Measurements from ENCODE around the gene SYNCRIP.

DNA sequence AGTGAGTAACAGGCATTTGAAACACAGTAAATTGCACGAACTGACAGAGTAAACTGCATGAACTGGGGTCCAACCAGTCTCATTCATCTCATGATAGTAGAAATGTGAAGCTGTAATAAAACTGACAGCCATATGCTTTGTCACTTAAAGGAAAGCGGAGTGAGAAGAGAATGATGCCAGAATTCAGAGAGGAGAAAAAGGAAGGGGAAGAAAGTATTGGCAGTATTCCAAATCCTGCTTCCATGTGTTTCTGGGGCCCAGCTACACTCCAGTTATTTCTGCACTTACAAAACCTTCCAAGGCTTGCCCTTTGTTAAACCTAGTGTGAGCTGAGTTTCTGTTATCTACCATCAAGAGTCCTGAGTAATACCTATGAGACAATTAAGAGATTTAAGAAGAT, 66.2 kb downstream of the SYNCRIP start:
- no peak for TF ChIP-seq EZH2phosphoT487 (IDR thresholded peaks at IDR 0.05; ENCODE audit: low read depth, severe bottlenecking, unreplicated experiment)
- TF ChIP-seq, protein P1, sequence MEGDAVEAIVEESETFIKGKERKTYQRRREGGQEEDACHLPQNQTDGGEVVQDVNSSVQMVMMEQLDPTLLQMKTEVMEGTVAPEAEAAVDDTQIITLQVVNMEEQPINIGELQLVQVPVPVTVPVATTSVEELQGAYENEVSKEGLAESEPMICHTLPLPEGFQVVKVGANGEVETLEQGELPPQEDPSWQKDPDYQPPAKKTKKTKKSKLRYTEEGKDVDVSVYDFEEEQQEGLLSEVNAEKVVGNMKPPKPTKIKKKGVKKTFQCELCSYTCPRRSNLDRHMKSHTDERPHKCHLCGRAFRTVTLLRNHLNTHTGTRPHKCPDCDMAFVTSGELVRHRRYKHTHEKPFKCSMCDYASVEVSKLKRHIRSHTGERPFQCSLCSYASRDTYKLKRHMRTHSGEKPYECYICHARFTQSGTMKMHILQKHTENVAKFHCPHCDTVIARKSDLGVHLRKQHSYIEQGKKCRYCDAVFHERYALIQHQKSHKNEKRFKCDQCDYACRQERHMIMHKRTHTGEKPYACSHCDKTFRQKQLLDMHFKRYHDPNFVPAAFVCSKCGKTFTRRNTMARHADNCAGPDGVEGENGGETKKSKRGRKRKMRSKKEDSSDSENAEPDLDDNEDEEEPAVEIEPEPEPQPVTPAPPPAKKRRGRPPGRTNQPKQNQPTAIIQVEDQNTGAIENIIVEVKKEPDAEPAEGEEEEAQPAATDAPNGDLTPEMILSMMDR (IDR thresholded peaks at IDR 0.05; ENCODE audit: poor library complexity), result no peak
